Hepatocyte (in vitro differentiated cells): ENCODE results near the gene TMEM51. TPM values are rescaled to one million over a fixed set of nuclear protein-coding genes. Genes with fewer than 3 reads are reported as not detected.

Experiments
- DNase-seq: peaks from one replicate; pipeline ENCODE4 v3.0.0-alpha.2; 2016; ENCODE audit warnings: low spot score
- H2AFZ ChIP-seq: fragments of 200-600 bp; sonication (generic); 2 replicates; pipeline ENCODE4 v1.6.0; 2016; ENCODE audit warnings: antibody characterized with exemption, mild to moderate bottlenecking
- H3K27ac ChIP-seq: fragments of 200-600 bp; sonication (generic); 2 replicates; pipeline ENCODE4 v1.5.1; 2016; ENCODE audit warnings: mild to moderate bottlenecking
- H3K27me3 ChIP-seq: fragments of 200-600 bp; sonication (generic); 2 replicates; pipeline ENCODE4 v1.6.1; 2016
- H3K36me3 ChIP-seq: fragments of 200-600 bp; sonication (generic); replicated peaks from 2 replicates; pipeline ENCODE4 v1.5.1; 2016; ENCODE audit warnings: low read depth; ENCODE audit not compliant: insufficient read depth
- H3K4me1 ChIP-seq: fragments of 200-600 bp; sonication (generic); 2 replicates; pipeline ENCODE4 v1.5.1; 2016; ENCODE audit warnings: mild to moderate bottlenecking, moderate library complexity; ENCODE audit not compliant: insufficient read depth
- H3K4me2 ChIP-seq: fragments of 200-600 bp; sonication (generic); 2 replicates; pipeline ENCODE4 v1.6.0; 2016
- H3K4me3 ChIP-seq: fragments of 200-600 bp; sonication (generic); 2 replicates; pipeline ENCODE4 v1.5.1; 2016; ENCODE audit warnings: mild to moderate bottlenecking
- H3K79me2 ChIP-seq: fragments of 200-600 bp; sonication (generic); 2 replicates; pipeline ENCODE4 v1.6.0; 2017; ENCODE audit warnings: mild to moderate bottlenecking
- H3K9me2 ChIP-seq: fragments of 200-600 bp; sonication (generic); replicated peaks from 2 replicates; pipeline ENCODE4 v1.6.0; 2017; ENCODE audit warnings: mild to moderate bottlenecking; ENCODE audit not compliant: insufficient read depth
- H3K9me3 ChIP-seq: fragments of 200-600 bp; sonication (generic); 2 replicates; pipeline ENCODE4 v1.5.1; 2016; ENCODE audit warnings: low read depth, mild to moderate bottlenecking
- H4K20me1 ChIP-seq: fragments of 200-600 bp; sonication (generic); 2 replicates; pipeline ENCODE4 v1.6.0; 2016; ENCODE audit warnings: mild to moderate bottlenecking; ENCODE audit not compliant: insufficient read depth, poor library complexity, severe bottlenecking
- CTCF ChIP-seq: fragments of 200-600 bp; sonication (generic); IDR thresholded peaks from 2 replicates; pipeline ENCODE4 v1.5.1; 2016; ENCODE audit warnings: antibody characterized with exemption, mild to moderate bottlenecking; ENCODE audit not compliant: poor library complexity
- EZH2 ChIP-seq: fragments of 200-600 bp; sonication (generic); IDR thresholded peaks from 2 replicates; pipeline ENCODE4 v1.6.1; 2016; ENCODE audit warnings: antibody characterized with exemption, mild to moderate bottlenecking, borderline replicate concordance
- EZH2phosphoT487 ChIP-seq: fragments of 200-600 bp; sonication (generic); IDR thresholded peaks from one replicate; pipeline ENCODE4 v1.6.1; 2018; ENCODE audit warnings: antibody characterized with exemption, mild to moderate bottlenecking, low read depth, moderate library complexity; ENCODE audit not compliant: unreplicated experiment, severe bottlenecking
- WGBS: methylation state at CpG from one replicate; pipeline ENCODE4 v1.1.6; 2016; ENCODE audit warnings: low lambda C conversion rate; ENCODE audit errors: missing lambda C conversion rate; 5-methylcytosine and 5-hydroxymethylcytosine counted together
- polyA plus RNA-seq: library from polyadenylated mRNA; unstranded; fragments of >200 nt; fragmentation: Nextera tagmentation; extraction: Ambion mirVana; gene quantifications from 2 replicates; pipeline ENCODE4 v1.2.1, GENCODE V29; 2016
- total RNA-seq: library from RNA; depleted of rRNA; stranded (reverse); fragments of >200 nt; gene quantifications from 2 replicates; pipeline ENCODE4 v1.2.3, GENCODE V29; 2014

Gene TMEM51
- total and polyA plus RNA-seq, 2 experiments from 2014 or later, result 23.4 to 24.0 TPM

- H3K4me2 ChIP-seq, result no peak overlapping the region
- no peak overlapping the region for H3K27ac ChIP-seq
- H3K27me3 ChIP-seq, result no peaks in the 10 kb centered on the region
- H3K9me2 ChIP-seq, result no peaks in the 10 kb centered on the region
- no peaks in the 10 kb centered on the region for H3K9me3 ChIP-seq
- no peaks in the 10 kb centered on the region for H3K36me3 ChIP-seq
- H2AFZ ChIP-seq, result no peak overlapping the region
- peaks cover 40% of the 10 kb centered on the region for H3K79me2 ChIP-seq
- H4K20me1 ChIP-seq, result peaks cover 4% of the 10 kb centered on the region
- TF ChIP-seq EZH2 (no peak), CTCF (no peak), EZH2phosphoT487 (no peak)
- WGBS, result 93% methylated on average over 7 of the region's 7 CpGs
- no peak overlapping the region for H3K4me3 ChIP-seq
- H3K4me1 ChIP-seq, result peaks cover 54% of the 10 kb centered on the region
- DNase-seq, result no peak
Observed at GRCh38 chr1:15210651-15211375, 57.3 kb downstream of the TMEM51 start.

GRCh38 chr1:15211424-15211823, 57.9 kb downstream of the TMEM51 start:
- Histone ChIP-seq H2AFZ (no peak overlapping the region), H3K27me3 (no peaks in the 10 kb centered on the region), H3K9me2 (no peaks in the 10 kb centered on the region), H3K9me3 (no peaks in the 10 kb centered on the region), H3K36me3 (no peaks in the 10 kb centered on the region), H3K27ac (no peak overlapping the region), H4K20me1 (peaks cover 4% of the 10 kb centered on the region), H3K79me2 (peaks cover 37% of the 10 kb centered on the region), H3K4me1 (peaks cover 51% of the 10 kb centered on the region), H3K4me2 (no peak overlapping the region), H3K4me3 (no peak overlapping the region)
- 97% methylated on average over 3 of the region's 3 CpGs for WGBS
- no peak for DNase-seq
- no peak for TF ChIP-seq EZH2phosphoT487
- TF ChIP-seq CTCF, result no peak
- no peak for TF ChIP-seq EZH2

- Histone ChIP-seq H3K9me2 (no peaks in the 10 kb centered on the region), H4K20me1 (peaks cover 4% of the 10 kb centered on the region), H3K27ac (peak overlapping the region; percentile 81), H3K4me2 (no peak overlapping the region), H3K36me3 (no peaks in the 10 kb centered on the region), H3K27me3 (no peaks in the 10 kb centered on the region), H3K79me2 (peaks cover 33% of the 10 kb centered on the region), H3K9me3 (no peaks in the 10 kb centered on the region), H3K4me3 (no peak overlapping the region), H3K4me1 (peaks cover 41% of the 10 kb centered on the region), H2AFZ (no peak overlapping the region)
- WGBS, result 64% methylated on average over 17 of the region's 17 CpGs
- TF ChIP-seq CTCF (no peak), EZH2phosphoT487 (no peak), EZH2 (no peak)
- DNase-seq, result no peak
Observed at GRCh38 chr1:15212216-15212953, 58.8 kb downstream of the TMEM51 start.
